ENCODE measurements around the gene CD58. TPM values are rescaled to one million over a fixed set of nuclear protein-coding genes. Genes with fewer than 3 reads are reported as not detected.

The CD58 gene
- total RNA-seq, 1 donor from 2014 or later, result 7.0 TPM

DNA sequence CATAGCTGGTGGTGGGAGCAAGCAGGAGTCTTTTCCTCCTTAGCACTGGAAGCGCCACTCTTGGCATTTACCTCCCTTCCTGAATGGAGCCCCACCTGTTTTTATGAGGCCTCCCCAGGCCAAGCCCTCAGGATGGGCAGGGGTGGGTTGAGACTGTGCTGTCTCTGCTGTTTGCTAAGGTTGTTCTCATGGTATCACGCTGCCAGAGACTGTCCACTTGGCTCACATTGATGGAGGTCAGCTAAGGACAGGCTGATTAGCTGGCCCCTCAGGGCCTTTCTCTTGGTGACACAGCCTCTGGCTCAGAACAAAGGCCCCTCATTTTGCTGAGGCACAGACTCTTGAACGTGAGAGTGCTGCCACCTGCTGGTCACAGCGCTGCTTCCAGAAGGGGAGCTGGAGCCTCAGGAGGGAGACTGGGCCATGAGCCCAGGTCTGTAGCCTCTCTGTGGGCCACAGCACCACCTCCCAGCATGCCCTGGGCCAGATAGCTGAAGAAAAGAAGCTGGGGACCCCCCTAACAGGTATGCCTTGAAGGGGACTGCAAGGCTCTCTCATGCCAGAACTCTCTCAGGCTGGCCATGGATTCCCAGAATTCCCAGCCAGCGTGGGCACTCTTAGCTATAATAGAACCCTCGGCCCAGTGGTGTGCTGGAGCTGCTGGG lies 85.6 kb downstream of the CD58 start:
- DNase-seq (ENCODE audit: low spot score, unreplicated experiment), result peak; percentile 88
- Mint-ChIP-seq H3K4me1 (ENCODE audit: low read depth) (peaks cover 23% of the 10 kb centered on the region), H3K9me3 (ENCODE audit: low read depth) (no peaks in the 10 kb centered on the region), H3K4me3 (ENCODE audit: low read depth) (no peak overlapping the region), H3K27me3 (no peaks in the 10 kb centered on the region), H3K27ac (peak overlapping the region; percentile 84), H3K36me3 (ENCODE audit: insufficient read depth) (no peaks in the 10 kb centered on the region)
- TF ChIP-seq, protein P1, sequence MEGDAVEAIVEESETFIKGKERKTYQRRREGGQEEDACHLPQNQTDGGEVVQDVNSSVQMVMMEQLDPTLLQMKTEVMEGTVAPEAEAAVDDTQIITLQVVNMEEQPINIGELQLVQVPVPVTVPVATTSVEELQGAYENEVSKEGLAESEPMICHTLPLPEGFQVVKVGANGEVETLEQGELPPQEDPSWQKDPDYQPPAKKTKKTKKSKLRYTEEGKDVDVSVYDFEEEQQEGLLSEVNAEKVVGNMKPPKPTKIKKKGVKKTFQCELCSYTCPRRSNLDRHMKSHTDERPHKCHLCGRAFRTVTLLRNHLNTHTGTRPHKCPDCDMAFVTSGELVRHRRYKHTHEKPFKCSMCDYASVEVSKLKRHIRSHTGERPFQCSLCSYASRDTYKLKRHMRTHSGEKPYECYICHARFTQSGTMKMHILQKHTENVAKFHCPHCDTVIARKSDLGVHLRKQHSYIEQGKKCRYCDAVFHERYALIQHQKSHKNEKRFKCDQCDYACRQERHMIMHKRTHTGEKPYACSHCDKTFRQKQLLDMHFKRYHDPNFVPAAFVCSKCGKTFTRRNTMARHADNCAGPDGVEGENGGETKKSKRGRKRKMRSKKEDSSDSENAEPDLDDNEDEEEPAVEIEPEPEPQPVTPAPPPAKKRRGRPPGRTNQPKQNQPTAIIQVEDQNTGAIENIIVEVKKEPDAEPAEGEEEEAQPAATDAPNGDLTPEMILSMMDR (IDR thresholded peaks at IDR 0.05; ENCODE audit: unreplicated experiment), result peak; percentile 96

DNA sequence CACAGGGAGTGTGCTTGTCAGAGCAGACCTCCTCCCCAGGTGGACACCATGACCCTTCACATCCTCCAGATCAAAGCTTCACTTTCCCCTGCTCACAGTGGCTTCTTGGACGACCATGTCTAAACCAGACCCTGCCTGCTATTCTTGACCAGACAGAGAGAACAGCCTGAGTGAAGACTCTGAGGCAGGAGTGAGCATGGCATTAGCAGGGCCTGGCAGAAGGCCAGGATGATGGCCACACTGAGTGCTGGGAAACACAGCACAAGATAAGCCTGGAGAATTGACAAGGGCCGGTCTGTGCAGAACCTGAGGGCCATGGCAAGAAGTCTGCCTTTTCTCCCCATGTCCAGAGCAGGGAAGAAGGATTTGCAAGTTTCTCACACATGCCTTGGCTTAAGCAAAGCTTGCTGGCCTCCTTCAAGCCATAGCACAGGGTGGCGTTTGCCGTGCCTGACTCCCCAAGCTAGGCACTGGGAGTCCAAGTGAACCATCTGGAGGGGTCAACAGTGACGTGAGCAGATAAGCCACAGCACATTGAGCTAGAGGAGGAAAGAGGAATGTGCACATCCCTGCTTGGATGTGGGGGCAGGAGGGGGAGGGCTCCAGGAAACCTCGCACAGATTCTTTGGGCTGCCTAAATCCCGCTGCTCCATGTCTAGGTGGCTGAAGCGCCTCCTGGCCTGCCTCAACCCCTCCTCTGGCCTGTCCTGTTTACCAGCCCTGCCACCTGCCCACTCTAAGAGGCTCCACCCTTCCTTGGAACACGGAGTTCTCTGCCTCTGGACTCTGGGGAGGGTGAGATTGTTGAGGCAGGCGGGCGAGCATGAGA lies 87.1 kb downstream of the CD58 start:
- Mint-ChIP-seq H3K36me3 (ENCODE audit: insufficient read depth) (no peaks in the 10 kb centered on the region), H3K4me1 (ENCODE audit: low read depth) (peaks cover 8% of the 10 kb centered on the region), H3K27ac (no peak overlapping the region), H3K9me3 (ENCODE audit: low read depth) (no peaks in the 10 kb centered on the region), H3K4me3 (ENCODE audit: low read depth) (no peak overlapping the region), H3K27me3 (no peaks in the 10 kb centered on the region)
- DNase-seq (ENCODE audit: low spot score, unreplicated experiment), result no peak
- TF ChIP-seq, protein P1 (IDR thresholded peaks at IDR 0.05; ENCODE audit: unreplicated experiment), result no peak

DNA sequence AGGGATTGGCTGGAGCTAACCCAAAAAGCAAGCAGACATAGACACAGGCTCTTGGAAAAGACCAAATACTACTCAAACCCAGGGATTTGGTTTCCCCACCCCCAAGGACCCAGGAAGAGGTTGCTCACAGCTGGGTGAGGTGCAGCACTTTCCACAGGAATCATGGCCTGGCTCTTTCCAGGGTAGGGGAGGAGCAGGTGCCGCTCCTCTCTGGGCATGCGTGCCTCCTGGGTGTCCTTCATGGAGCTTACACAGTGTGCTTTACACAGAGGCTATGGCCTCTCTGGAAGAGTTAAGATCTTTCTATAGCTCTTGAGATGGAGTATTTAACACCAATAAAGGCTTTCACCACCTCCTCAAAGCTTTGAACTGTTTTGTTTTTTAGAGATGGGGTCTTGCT lies 88.3 kb downstream of the CD58 start:
- no peaks in the 10 kb centered on the region for H3K36me3 Mint-ChIP-seq (ENCODE audit: insufficient read depth)
- H3K27ac Mint-ChIP-seq, result no peak overlapping the region
- DNase-seq (ENCODE audit: low spot score, unreplicated experiment), result no peak
- no peaks in the 10 kb centered on the region for H3K27me3 Mint-ChIP-seq
- H3K4me3 Mint-ChIP-seq (ENCODE audit: low read depth), result no peak overlapping the region
- TF ChIP-seq, protein P1 (IDR thresholded peaks at IDR 0.05; ENCODE audit: unreplicated experiment), result no peak
- peaks cover 12% of the 10 kb centered on the region for H3K4me1 Mint-ChIP-seq (ENCODE audit: low read depth)
- no peaks in the 10 kb centered on the region for H3K9me3 Mint-ChIP-seq (ENCODE audit: low read depth)

DNA sequence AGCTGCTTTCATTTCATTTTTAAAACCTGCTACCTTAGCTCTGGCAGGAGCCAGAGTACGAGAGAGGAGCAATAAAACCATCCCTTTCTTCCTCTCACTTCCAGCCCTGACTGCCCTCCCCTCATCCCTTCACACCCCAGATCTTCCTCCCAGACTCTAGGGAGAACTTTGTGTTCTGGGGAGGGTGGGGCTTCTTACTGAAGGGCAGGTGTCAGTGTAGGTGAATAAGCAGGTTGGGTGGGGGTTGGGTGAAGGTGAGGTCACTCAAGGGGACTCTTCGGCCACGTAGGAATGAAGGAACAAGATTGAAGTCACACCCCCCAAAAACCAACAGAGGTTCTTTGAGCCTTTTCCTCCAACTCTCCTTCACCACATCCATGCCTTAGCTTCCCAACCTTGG lies 88.9 kb downstream of the CD58 start:
- Mint-ChIP-seq H3K9me3 (ENCODE audit: low read depth) (no peaks in the 10 kb centered on the region), H3K27ac (no peak overlapping the region), H3K4me3 (ENCODE audit: low read depth) (no peak overlapping the region), H3K27me3 (no peaks in the 10 kb centered on the region), H3K4me1 (ENCODE audit: low read depth) (peaks cover 12% of the 10 kb centered on the region), H3K36me3 (ENCODE audit: insufficient read depth) (no peaks in the 10 kb centered on the region)
- TF ChIP-seq, protein P1 (IDR thresholded peaks at IDR 0.05; ENCODE audit: unreplicated experiment), result no peak
- DNase-seq (ENCODE audit: low spot score, unreplicated experiment), result no peak

DNA sequence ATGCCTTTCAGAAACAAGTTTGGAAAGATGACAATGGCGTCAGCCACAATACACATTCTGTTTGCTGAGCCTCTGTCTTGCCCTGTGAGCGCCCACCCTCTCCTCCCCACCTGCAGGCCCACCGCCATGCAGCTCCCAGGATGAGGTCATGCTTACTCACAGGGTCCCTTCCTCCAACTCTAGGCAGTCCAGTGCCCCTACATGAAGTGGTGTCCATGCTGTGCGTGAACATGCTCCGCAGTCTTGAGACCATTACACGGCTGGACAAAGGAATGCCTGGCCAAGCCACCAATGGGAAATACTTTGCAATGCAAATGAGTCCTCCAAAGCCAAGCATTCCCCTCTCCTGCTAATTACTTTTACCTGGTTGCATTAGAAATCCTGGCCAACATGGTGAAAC lies 92.2 kb downstream of the CD58 start:
- H3K27ac Mint-ChIP-seq, result no peak overlapping the region
- H3K4me3 Mint-ChIP-seq (ENCODE audit: low read depth), result no peak overlapping the region
- H3K36me3 Mint-ChIP-seq (ENCODE audit: insufficient read depth), result no peaks in the 10 kb centered on the region
- H3K9me3 Mint-ChIP-seq (ENCODE audit: low read depth), result peaks cover 4% of the 10 kb centered on the region
- no peak for DNase-seq (ENCODE audit: low spot score, unreplicated experiment)
- H3K27me3 Mint-ChIP-seq, result no peaks in the 10 kb centered on the region
- peaks cover 33% of the 10 kb centered on the region for H3K4me1 Mint-ChIP-seq (ENCODE audit: low read depth)
- TF ChIP-seq, protein P1 (IDR thresholded peaks at IDR 0.05; ENCODE audit: unreplicated experiment), result no peak
